GM20431 (cell line): ENCODE measurements around the gene SKP2.
"Not testable (repeated sequence)": the region's sequence is repeated elsewhere in the genome, so short reads cannot be mapped to it uniquely, and the experiment has no call there.

ENCODE experiments used
- in situ Hi-C: fragments of 300-500 bp; cut with MseI, MboI; formaldehyde crosslinking; loops from one replicate; pipeline ENCODE4 v1.15.0; 2020; ENCODE audit warnings: low sequenced_read_pairs; ENCODE audit not compliant: unreplicated experiment

SKP2 gene

GRCh38 chr5:36151434-36152323 lies at the start of gene SKP2, which contains the start of gene LMBRD2:
TSS of gene SKP2 (plus strand) at chr5:36152111. CDS start at chr5:36152263, 152 bp downstream.
TSS of gene LMBRD2 (minus strand) at chr5:36151887. CDS start at chr5:36143349, 8,538 bp downstream.
- in situ Hi-C loops: no loop called here

GRCh38 chr5:36105819-36106218 lies 46.1 kb upstream of the SKP2 start:
- in situ Hi-C loops: no loop called here

GRCh38 chr5:36108758-36109460 lies 43.0 kb upstream of the SKP2 start:
- in situ Hi-C loops: no loop called here

GRCh38 chr5:36111238-36111637 lies 40.7 kb upstream of the SKP2 start:
- in situ Hi-C loops: no loop called here

GRCh38 chr5:36125868-36126267 lies 26.0 kb upstream of the SKP2 start:
- in situ Hi-C loops: no loop called here

GRCh38 chr5:36128795-36129194 lies 23.1 kb upstream of the SKP2 start:
- in situ Hi-C loops: no loop called here

GRCh38 chr5:36129666-36130065 lies 22.2 kb upstream of the SKP2 start:
- in situ Hi-C loops: not testable (repeated sequence)

- in situ Hi-C loops: not testable (repeated sequence)
Observed at GRCh38 chr5:36133009-36133408, 18.9 kb upstream of the SKP2 start.

- in situ Hi-C loops: no loop called here
Observed at GRCh38 chr5:36135988-36136387, 15.9 kb upstream of the SKP2 start.

- in situ Hi-C loops: no loop called here
Observed at GRCh38 chr5:36136581-36136980, 15.3 kb upstream of the SKP2 start.

- in situ Hi-C loops: no loop called here
Observed at GRCh38 chr5:36138900-36139683, 12.8 kb upstream of the SKP2 start.

GRCh38 chr5:36145311-36145710 lies 6.6 kb upstream of the SKP2 start:
- in situ Hi-C loops: no loop called here

- in situ Hi-C loops: no loop called here
Observed at GRCh38 chr5:36146390-36146789, 5.5 kb upstream of the SKP2 start.

- in situ Hi-C loops: no loop called here
Observed at GRCh38 chr5:36147681-36148080, 4.2 kb upstream of the SKP2 start.

GRCh38 chr5:36150676-36151433 lies 1.1 kb upstream of the SKP2 start:
- in situ Hi-C loops: no loop called here

- in situ Hi-C loops: no loop called here
Observed at GRCh38 chr5:36152324-36153297, 700 bp downstream of the SKP2 start.

GRCh38 chr5:36153298-36153677 lies 1.4 kb downstream of the SKP2 start:
- in situ Hi-C loops: no loop called here

- in situ Hi-C loops: no loop called here
Observed at GRCh38 chr5:36153726-36154125, 1.8 kb downstream of the SKP2 start.

- in situ Hi-C loops: no loop called here
Observed at GRCh38 chr5:36155291-36155690, 3.4 kb downstream of the SKP2 start.
